Natural killer cell (primary cell): Measurements from ENCODE around the gene HYAL2. TPM values are rescaled to one million over a fixed set of nuclear protein-coding genes. Genes with fewer than 3 reads are reported as not detected.

Experiments used
- ATAC-seq, 3 donors: fragments of 150-1000 bp in 2 of 3; fragments of 200-7000 bp in 1 of 3; cut with Tn5 transposase; 1 replicate in 1 of 3; 2 replicates in 2 of 3; pipeline ENCODE4 v1.10.0; 2021; ENCODE audit warnings: mild to moderate bottlenecking in 2 of 3, moderate library complexity in 2 of 3
- DNase-seq, 2 donors: peaks; one replicate each; pipeline versions ENCODE4 v3.0.0 to v3.0.0-alpha.2; 2013 to 2021; ENCODE audit warnings: mixed read lengths in 1 of 2
- H3K27ac ChIP-seq: one replicate; pipeline ENCODE4 v1.5.1; 2013; ENCODE audit warnings: mild to moderate bottlenecking, low read length
- H3K27me3 ChIP-seq: one replicate; pipeline ENCODE4 v1.6.1; 2013; ENCODE audit warnings: low read length; ENCODE audit not compliant: control insufficient read depth, insufficient read depth
- H3K36me3 ChIP-seq: one replicate; pipeline ENCODE4 v1.6.1; 2013; ENCODE audit warnings: low read length; ENCODE audit not compliant: control insufficient read depth, insufficient read depth
- H3K4me1 ChIP-seq: one replicate; pipeline ENCODE4 v1.6.1; 2013; ENCODE audit warnings: low read length; ENCODE audit not compliant: control insufficient read depth, insufficient read depth
- H3K4me3 ChIP-seq: one replicate; pipeline ENCODE4 v1.5.1; 2013; ENCODE audit warnings: low read length
- H3K9me3 ChIP-seq: one replicate; pipeline ENCODE4 v1.6.1; 2013; ENCODE audit warnings: low read length; ENCODE audit not compliant: control insufficient read depth, insufficient read depth
- H3K27ac Mint-ChIP-seq, 2 donors: one replicate each; pipeline ENCODE4 v1.8.0; 2022; ENCODE audit warnings: mild to moderate bottlenecking in 2 of 2, mixed read lengths in 2 of 2, moderate library complexity in 1 of 2
- H3K27me3 Mint-ChIP-seq, 2 donors: one replicate each; pipeline ENCODE4 v1.8.0; 2022; ENCODE audit warnings: low read depth in 2 of 2, mixed read lengths in 2 of 2
- H3K36me3 Mint-ChIP-seq: one replicate; pipeline ENCODE4 v1.8.0; 2022; ENCODE audit warnings: mixed read lengths
- H3K4me1 Mint-ChIP-seq, 2 donors: one replicate each; pipeline ENCODE4 v1.8.0; 2022; ENCODE audit warnings: mixed read lengths in 2 of 2
- H3K4me3 Mint-ChIP-seq: one replicate; pipeline ENCODE4 v1.8.0; 2022; ENCODE audit warnings: mild to moderate bottlenecking, moderate library complexity, mixed read lengths
- H3K9me3 Mint-ChIP-seq, 2 donors: one replicate each; pipeline ENCODE4 v1.8.0; 2022; ENCODE audit warnings: mixed read lengths in 2 of 2
- WGBS: methylation state at CpG from one replicate; pipeline ENCODE4 v1.1.7; 2013; ENCODE audit warnings: missing lambda C conversion rate; ENCODE audit not compliant: insufficient coverage; 5-methylcytosine and 5-hydroxymethylcytosine counted together
- intact Hi-C: fragments of 100-400 bp; cut with micrococcal nuclease; formaldehyde crosslinking; loops from one replicate; pipeline ENCODE4 v1.14.2; 2022
- total RNA-seq, 4 donors: library from RNA; stranded (reverse); fragments of 120-200 nt in 1 of 4; gene quantifications; one replicate each; pipeline versions ENCODE4 v1.2.3 to v1.2.4, GENCODE V29; 2013 to 2022
- TF ChIP-seq, protein P1 (sequence below): fragments of 200-600 bp; IDR thresholded peaks from one replicate; pipeline ENCODE4 v1.8.0; 2022; ENCODE audit warnings: antibody characterized with exemption

HYAL2 gene
- total RNA-seq, 3 donors from 2014 or later (not counting 1 experiment from before 2014, with no cell fraction given), result 1.2 to 3.7 (median 3.1) TPM

DNA sequence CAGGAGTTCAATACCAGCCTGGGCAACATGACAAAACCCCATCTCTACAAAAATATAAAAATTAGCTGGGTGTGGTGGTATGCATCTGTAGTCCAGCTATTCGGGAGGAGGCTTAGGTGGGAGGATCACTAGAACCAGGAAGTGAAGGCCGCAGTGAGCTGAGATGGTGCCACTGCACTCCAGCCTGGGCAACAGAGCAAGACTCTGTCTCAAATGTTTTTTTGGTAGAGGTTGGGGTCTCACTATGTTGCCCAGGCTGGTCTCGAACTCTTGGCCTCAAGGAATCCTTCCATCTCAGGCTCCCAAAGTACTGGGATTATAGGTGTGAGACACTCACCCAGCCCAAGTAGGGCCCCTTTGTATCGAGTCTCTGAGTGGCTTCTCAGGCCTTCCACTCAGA, 28.5 kb downstream of the HYAL2 start:
- Mint-ChIP-seq H3K27me3 (no peaks in the 10 kb centered on the region), H3K4me1 (peaks cover 18 to 31% of the 10 kb centered on the region in 2 donors), H3K4me3 (no peak overlapping the region), H3K9me3 (no peaks in the 10 kb centered on the region), H3K27ac (no peak overlapping the region), H3K36me3 (no peaks in the 10 kb centered on the region)
- Histone ChIP-seq H3K36me3 (peaks cover 9% of the 10 kb centered on the region), H3K27me3 (no peaks in the 10 kb centered on the region), H3K4me3 (no peak overlapping the region), H3K27ac (no peak overlapping the region), H3K9me3 (no peaks in the 10 kb centered on the region), H3K4me1 (peaks cover 32% of the 10 kb centered on the region)
- no peak for ATAC-seq
- intact Hi-C loops, result no loop called here
- TF ChIP-seq, protein P1, sequence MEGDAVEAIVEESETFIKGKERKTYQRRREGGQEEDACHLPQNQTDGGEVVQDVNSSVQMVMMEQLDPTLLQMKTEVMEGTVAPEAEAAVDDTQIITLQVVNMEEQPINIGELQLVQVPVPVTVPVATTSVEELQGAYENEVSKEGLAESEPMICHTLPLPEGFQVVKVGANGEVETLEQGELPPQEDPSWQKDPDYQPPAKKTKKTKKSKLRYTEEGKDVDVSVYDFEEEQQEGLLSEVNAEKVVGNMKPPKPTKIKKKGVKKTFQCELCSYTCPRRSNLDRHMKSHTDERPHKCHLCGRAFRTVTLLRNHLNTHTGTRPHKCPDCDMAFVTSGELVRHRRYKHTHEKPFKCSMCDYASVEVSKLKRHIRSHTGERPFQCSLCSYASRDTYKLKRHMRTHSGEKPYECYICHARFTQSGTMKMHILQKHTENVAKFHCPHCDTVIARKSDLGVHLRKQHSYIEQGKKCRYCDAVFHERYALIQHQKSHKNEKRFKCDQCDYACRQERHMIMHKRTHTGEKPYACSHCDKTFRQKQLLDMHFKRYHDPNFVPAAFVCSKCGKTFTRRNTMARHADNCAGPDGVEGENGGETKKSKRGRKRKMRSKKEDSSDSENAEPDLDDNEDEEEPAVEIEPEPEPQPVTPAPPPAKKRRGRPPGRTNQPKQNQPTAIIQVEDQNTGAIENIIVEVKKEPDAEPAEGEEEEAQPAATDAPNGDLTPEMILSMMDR, result no peak
- no peak for DNase-seq
- WGBS, result 89% methylated on average over 4 of the region's 4 CpGs

- H3K36me3 ChIP-seq, result peaks cover 16% of the 10 kb centered on the region
- ATAC-seq, result no peak
- H3K36me3 Mint-ChIP-seq, result no peaks in the 10 kb centered on the region
- H3K27me3 Mint-ChIP-seq, result no peaks in the 10 kb centered on the region
- intact Hi-C loops, result loop anchor here (2.0 kb wide), 1 partner anchor 66 kb away; the partner anchor contains the start of gene TMEM115
- H3K9me3 Mint-ChIP-seq, result no peaks in the 10 kb centered on the region
- H3K4me3 Mint-ChIP-seq, result peak overlapping the region; percentile 91
- H3K4me1 Mint-ChIP-seq, result peaks cover 15 to 23% of the 10 kb centered on the region in 2 donors
- H3K27ac Mint-ChIP-seq, result peak overlapping the region; percentile 93 to 96
- DNase-seq, result no peak
- H3K4me3 ChIP-seq, result no peak overlapping the region
- peaks cover 24% of the 10 kb centered on the region for H3K4me1 ChIP-seq
- no peaks in the 10 kb centered on the region for H3K9me3 ChIP-seq
- H3K27ac ChIP-seq, result peak overlapping the region; percentile 57
- no peaks in the 10 kb centered on the region for H3K27me3 ChIP-seq
- TF ChIP-seq, protein P1, result no peak
- 87% methylated on average over 12 of the region's 12 CpGs for WGBS
These were observed 29.3 kb downstream of the HYAL2 start for GRCh38 chr3:50293079-50293801.

DNA sequence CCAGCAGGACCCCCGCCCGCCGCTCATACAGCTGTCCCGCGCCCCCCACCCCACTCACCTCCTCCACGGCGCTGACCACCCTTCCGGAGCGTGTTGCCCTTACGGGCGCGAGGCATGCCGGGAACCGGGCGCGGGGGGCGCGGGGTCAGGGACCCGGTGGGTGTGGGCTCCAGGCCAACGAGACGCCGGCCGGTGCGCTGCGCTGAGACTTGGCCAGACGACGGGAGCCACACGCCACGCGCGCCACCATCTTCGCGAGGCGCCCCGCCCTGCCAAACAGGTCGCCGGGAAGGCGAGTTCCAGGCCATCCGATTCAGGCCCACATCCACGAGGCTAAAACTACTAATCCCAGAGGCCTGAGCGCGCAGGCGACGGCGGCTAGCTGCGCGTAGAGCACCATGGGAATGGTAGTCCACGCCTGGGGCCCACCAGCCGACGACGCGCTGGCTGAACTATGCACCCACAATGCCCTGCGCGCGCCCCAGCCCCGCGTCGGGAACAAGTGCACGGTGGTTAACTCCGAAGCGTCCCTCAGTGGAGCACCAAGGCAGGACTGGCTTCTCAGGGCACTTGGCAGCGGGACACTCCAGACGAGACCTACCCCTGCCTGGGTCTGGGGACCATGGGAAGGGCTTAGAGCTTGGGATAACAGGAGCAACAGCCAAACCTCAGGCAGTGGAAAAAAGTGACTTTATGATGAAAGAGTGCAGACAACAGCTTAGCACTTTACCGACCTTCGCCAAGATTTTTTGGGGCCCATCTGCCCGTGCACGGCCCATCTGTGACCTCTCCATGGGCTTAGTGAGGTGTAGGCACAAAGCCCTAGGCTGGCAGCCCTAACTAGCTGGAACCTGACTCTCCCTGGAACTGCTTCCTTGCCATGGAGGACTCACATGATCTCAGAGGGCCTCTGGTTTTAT, 30.1 kb downstream of the HYAL2 start, which contains the start of gene IFRD2:
Gene IFRD2 (minus strand): TSS at position 271 of the 920 bp plus-strand sequence. CDS start 155 bp downstream, at position 116.
- H3K27me3 ChIP-seq, result no peaks in the 10 kb centered on the region
- peak; percentile 90 to 98 for DNase-seq
- H3K4me3 Mint-ChIP-seq, result peak within 1 kb of the TSS; percentile 91
- no peaks in the 10 kb centered on the region for H3K36me3 Mint-ChIP-seq
- ATAC-seq, result peak; percentile 98 to 99 (median 98)
- H3K27ac Mint-ChIP-seq, result peak within 1 kb of the TSS; percentile 93 to 96
- H3K4me3 ChIP-seq, result peak within 1 kb of the TSS; percentile 62
- no peaks in the 10 kb centered on the region for H3K9me3 ChIP-seq
- H3K4me1 ChIP-seq, result peaks cover 18% of the 10 kb centered on the region
- H3K27me3 Mint-ChIP-seq, result no peaks in the 10 kb centered on the region
- peaks cover 23% of the 10 kb centered on the region for H3K36me3 ChIP-seq
- peak within 1 kb of the TSS; percentile 57 for H3K27ac ChIP-seq
- no peaks in the 10 kb centered on the region for H3K9me3 Mint-ChIP-seq
- intact Hi-C loops, result loop anchor here (1.0 to 2.0 kb wide), 2 partner anchors 32 to 66 kb away; partner anchors contain the start of gene TMEM115
- H3K4me1 Mint-ChIP-seq, result peaks cover 15 to 18% of the 10 kb centered on the region in 2 donors
- TF ChIP-seq, protein P1, result no peak
- 2% methylated on average over 67 of the region's 67 CpGs for WGBS
